ENCODE results near the gene POTEB3.
"Not testable (repeated sequence)": the region's sequence is repeated elsewhere in the genome, so short reads cannot be mapped to it uniquely, and the experiment has no call there.

The POTEB3 gene

GRCh38 chr15:21440399-21440798 lies at the start of gene POTEB3:
TSS of gene POTEB3 (minus strand) at chr15:21440499. CDS start at chr15:21440011, 488 bp downstream.
- not testable (repeated sequence) for ATAC-seq, H3K4me3 Mint-ChIP-seq, H3K27me3 Mint-ChIP-seq, H3K9me3 Mint-ChIP-seq, H3K4me1 Mint-ChIP-seq, DNase-seq, H3K27ac Mint-ChIP-seq

- not testable (repeated sequence) for ATAC-seq, H3K27me3 Mint-ChIP-seq, DNase-seq, H3K9me3 Mint-ChIP-seq, H3K4me3 Mint-ChIP-seq, H3K4me1 Mint-ChIP-seq, H3K27ac Mint-ChIP-seq
Observed at GRCh38 chr15:21453683-21454082, 13.4 kb upstream of the POTEB3 start.

GRCh38 chr15:21451920-21452563 lies 11.7 kb upstream of the POTEB3 start:
- H3K4me3 Mint-ChIP-seq, ATAC-seq, H3K9me3 Mint-ChIP-seq, DNase-seq, H3K27me3 Mint-ChIP-seq, H3K4me1 Mint-ChIP-seq, H3K27ac Mint-ChIP-seq: not testable (repeated sequence)

- H3K27ac Mint-ChIP-seq, H3K27me3 Mint-ChIP-seq, H3K4me3 Mint-ChIP-seq, H3K9me3 Mint-ChIP-seq, ATAC-seq, H3K4me1 Mint-ChIP-seq, DNase-seq: not testable (repeated sequence)
Observed at GRCh38 chr15:21451487-21451886, 11.2 kb upstream of the POTEB3 start.

- H3K4me1 Mint-ChIP-seq, DNase-seq, ATAC-seq, H3K27me3 Mint-ChIP-seq, H3K9me3 Mint-ChIP-seq, H3K27ac Mint-ChIP-seq, H3K4me3 Mint-ChIP-seq: not testable (repeated sequence)
Observed at GRCh38 chr15:21407366-21407765, 32.9 kb downstream of the POTEB3 start.

- DNase-seq, H3K27me3 Mint-ChIP-seq, H3K9me3 Mint-ChIP-seq, ATAC-seq, H3K27ac Mint-ChIP-seq, H3K4me3 Mint-ChIP-seq, H3K4me1 Mint-ChIP-seq: not testable (repeated sequence)
Observed at GRCh38 chr15:21401531-21401930, 38.8 kb downstream of the POTEB3 start.

GRCh38 chr15:21399111-21399510 lies 41.2 kb downstream of the POTEB3 start:
- H3K4me1 Mint-ChIP-seq, H3K27ac Mint-ChIP-seq, ATAC-seq, DNase-seq, H3K27me3 Mint-ChIP-seq, H3K9me3 Mint-ChIP-seq, H3K4me3 Mint-ChIP-seq: not testable (repeated sequence)

DNA sequence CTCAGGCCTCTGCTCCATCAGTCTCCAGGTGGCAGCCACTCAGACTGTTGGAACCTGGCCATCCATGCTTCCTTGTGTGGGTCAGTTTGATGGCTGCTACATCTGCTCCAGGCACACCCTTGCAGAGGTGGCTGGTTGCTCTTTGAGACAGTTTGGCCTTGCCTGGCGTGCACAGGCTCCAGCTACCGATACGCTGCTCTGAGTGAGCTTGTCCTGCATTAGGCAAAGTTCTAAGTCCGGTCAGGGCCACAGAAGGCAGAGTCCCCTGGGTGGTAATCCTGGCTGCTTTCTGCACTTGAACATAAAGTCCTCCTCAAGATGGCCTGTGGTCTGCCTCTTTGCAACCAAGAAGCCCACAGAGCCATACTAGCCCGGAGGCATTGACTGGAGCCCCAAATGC lies 41.8 kb downstream of the POTEB3 start:
- not testable (repeated sequence) for H3K9me3 Mint-ChIP-seq, H3K4me1 Mint-ChIP-seq, H3K27ac Mint-ChIP-seq, DNase-seq, H3K4me3 Mint-ChIP-seq, ATAC-seq, H3K27me3 Mint-ChIP-seq

DNA sequence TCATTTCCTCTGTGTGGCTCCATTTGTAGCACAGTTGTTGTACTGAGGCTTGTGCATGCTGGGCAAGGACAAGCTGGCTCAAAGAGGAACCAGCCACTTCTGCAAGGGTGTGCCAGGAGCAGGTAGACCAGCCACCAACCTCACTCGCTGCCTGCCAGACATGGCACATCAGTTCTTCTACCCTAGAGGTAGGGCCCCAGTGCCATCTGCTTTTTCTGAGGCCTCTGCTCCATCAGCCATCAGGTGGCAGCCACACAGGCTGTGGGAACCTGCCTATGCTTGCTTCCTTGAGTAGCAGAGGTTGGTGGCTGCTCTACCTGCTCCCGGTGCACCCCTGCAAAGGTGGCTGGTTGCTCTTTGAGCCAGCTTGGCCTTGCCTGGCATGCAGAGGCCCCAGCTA lies 42.6 kb downstream of the POTEB3 start:
- H3K27ac Mint-ChIP-seq, H3K27me3 Mint-ChIP-seq, DNase-seq, ATAC-seq, H3K4me3 Mint-ChIP-seq, H3K9me3 Mint-ChIP-seq, H3K4me1 Mint-ChIP-seq: not testable (repeated sequence)

DNA sequence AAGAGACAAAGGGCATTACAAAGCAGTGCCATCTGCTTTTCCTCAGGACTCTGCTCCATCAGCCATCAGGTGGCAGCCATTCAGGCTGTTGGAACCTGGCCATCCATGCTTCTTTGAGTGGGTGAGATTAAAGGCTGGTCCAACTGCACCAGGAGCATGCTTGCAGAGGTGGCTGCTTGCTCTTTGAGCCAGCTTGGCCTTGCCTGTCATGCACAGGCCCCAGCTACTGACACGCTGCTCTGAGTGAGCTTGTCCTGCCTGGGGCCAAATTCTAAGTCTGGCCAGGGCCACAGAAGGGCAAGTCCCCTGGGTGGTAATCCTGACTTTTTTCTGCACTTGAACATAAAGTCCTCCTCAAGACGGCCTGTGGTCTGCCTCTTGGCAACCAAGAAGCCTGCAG lies 43.1 kb downstream of the POTEB3 start:
- not testable (repeated sequence) for ATAC-seq, DNase-seq, H3K9me3 Mint-ChIP-seq, H3K27me3 Mint-ChIP-seq, H3K4me1 Mint-ChIP-seq, H3K27ac Mint-ChIP-seq, H3K4me3 Mint-ChIP-seq

DNA sequence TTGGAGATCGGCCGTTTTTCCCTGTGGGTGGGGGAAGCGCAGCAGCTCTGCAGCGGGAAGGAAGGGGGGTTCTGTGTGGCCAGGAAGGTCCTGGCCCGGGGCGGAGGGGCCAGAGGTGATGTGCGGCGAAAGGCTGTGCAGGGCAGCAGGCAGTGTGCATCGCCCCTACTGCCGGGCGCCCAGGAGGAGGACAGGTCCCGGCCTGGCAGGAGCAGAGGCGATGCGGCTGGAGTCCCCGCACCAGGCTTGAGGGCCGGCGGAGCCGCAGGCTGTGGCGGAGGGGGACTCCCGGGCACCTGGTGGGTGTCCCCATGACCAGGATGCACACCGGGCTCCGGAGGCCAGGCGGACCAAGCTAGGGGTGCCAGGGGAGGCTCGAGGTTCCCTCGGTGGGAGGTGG lies 54.3 kb downstream of the POTEB3 start:
- ATAC-seq, H3K27me3 Mint-ChIP-seq, H3K27ac Mint-ChIP-seq, H3K4me3 Mint-ChIP-seq, H3K4me1 Mint-ChIP-seq, H3K9me3 Mint-ChIP-seq, DNase-seq: not testable (repeated sequence)

DNA sequence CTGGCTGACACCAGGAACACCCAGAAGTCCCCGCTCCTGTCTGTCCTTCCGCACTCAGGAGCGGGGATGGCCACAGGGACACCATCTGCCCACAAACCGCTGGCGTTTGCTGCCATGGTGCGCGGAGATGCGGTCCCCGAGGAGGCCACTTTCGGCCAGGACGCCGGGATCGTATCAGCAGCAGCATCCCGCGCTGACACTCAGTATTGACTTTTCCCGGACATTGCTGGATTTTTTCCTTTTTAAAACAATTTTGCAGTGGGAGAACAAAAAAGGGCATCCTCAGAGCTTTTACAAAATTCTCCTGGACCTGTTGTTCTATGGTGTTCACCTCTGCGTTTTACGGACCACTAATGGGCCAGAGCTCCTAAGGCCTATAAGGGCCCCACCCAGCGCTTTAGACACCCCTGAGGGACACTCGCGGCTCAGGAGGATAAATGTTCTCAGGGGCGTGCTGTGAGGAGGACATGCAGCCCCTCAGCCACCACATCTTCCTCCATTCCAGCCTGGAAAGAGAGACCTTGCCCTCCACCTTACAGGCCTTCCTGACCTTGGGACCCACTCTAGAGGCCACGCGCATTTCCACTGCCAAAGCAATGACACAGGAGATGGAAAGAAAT lies 56.3 kb downstream of the POTEB3 start:
- not testable (repeated sequence) for ATAC-seq, H3K4me3 Mint-ChIP-seq, DNase-seq, H3K9me3 Mint-ChIP-seq, H3K4me1 Mint-ChIP-seq, H3K27me3 Mint-ChIP-seq, H3K27ac Mint-ChIP-seq

DNA sequence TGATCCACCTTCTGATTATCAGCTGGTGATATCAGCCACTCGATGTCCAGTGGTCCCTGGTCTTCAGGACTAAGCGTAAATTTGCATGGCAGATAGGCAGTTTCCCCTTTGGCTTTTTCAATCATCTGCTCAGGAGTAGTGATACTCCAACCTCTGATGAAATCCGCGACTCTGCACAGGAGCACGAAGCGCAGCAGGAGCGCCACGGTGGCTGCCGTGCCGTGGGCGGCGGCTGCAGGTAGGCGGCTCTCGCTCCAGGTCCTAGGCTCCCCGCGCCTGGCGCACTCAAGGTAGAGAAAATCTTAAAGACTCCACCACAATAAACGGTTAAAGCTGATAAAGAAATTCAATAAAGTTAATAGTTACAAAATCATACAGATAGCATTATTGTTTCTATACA lies 66.6 kb downstream of the POTEB3 start:
- H3K27ac Mint-ChIP-seq, H3K4me1 Mint-ChIP-seq, DNase-seq, H3K9me3 Mint-ChIP-seq, H3K4me3 Mint-ChIP-seq, ATAC-seq, H3K27me3 Mint-ChIP-seq: not testable (repeated sequence)

DNA sequence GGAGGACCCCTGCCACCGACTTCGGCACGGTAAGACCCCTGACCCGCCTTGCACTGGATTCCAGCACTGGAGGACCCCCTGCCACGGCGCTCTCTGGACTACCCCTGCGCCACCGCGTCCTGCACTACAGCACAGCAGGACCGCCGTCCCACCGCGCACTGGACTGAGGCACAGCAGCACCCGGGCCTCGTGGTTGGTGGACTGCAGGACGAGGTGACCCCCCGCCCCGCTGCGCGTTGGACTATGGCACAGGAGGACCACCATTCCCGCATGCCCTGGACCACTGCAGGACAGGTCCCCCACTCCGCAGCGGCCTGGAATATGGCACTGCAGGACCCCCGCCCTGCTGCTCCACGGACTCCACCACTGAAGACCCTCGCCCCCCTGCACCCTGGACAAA lies 71.1 kb downstream of the POTEB3 start:
- not testable (repeated sequence) for H3K27me3 Mint-ChIP-seq, H3K4me1 Mint-ChIP-seq, H3K9me3 Mint-ChIP-seq, H3K27ac Mint-ChIP-seq, ATAC-seq, H3K4me3 Mint-ChIP-seq, DNase-seq

GRCh38 chr15:21368625-21369024 lies 71.7 kb downstream of the POTEB3 start:
- not testable (repeated sequence) for H3K4me1 Mint-ChIP-seq, H3K27ac Mint-ChIP-seq, H3K4me3 Mint-ChIP-seq, H3K9me3 Mint-ChIP-seq, ATAC-seq, H3K27me3 Mint-ChIP-seq, DNase-seq
